Activated gamma-delta T cell treated with anti-CD3 and anti-CD28 coated beads, Interleukin-2, amount 50 U/mL, for 16 hours (primary cell): Measurements from ENCODE around the gene RGS16.

Source experiments
- DNase-seq: peaks from one replicate; pipeline ENCODE4 v3.0.0-alpha.2; 2020; ENCODE audit warnings: low read depth

The RGS16 gene

DNA sequence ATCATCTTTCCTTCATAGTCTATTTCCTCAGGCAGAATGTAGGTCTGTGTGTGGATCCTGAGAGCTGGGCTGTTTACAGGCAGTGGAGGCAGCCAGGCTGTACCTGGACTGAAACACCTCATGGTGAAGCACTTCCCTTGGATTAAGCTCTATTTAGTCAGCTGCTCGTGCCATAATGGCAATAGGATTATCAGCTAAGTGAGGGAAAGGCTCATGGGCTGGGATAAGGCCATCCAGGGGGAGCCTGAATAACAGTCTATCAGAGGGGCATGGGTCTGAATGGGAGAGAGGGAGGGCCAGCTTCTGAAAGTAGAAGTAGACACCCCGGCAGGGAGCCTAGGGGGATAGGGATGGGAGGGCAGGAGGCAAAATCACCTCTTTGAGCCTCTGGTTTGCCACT, 23.5 kb downstream of the RGS16 start:
- DNase-seq: no peak

DNA sequence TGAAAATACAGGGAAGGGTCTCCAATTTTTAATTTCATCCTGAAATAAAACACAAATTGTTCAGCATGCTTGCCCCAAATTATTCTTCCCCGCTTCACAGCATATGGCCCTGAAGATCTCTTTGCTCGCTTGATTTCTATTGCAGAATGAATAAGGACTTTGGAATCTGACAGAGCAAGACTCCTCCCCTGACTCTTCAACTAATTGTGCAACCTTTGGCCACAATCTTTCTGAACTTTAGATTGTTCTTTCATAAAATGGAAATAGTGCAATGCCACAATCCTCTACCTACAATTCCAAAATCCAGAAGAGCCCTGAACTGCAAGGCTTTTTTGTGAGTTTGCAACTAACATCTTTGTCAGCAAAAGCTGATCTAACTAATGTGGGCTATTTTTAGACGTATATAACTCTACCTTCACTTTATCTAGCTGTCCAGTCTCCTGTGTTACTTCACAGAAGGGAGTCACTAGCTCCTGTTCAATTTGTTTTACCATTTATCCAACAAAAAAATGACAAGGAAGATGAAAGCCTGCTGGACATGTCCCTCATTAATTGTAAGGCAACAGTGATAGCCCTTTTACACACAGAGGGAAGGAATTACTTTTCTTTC, 28.5 kb downstream of the RGS16 start:
- DNase-seq: no peak

DNA sequence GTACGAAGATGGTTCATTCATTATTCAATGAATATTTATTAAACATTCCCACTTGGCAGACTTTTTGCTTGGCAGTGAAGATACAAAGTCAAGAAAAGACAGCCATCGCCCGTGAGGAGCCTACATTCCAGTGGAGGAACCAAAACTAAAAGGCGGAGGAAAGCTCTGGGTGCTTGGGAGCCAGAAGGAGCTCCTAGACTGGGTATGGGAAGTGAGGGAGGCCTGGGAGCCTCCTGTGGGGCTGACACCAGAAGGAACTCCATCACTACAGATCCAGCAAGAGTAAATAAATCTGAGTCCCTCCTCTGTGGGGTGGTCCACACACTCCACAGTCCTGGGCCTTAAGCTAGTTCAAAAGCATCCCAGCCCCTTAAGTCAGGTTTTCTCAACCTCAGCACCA, 30.0 kb downstream of the RGS16 start:
- no peak for DNase-seq

- no peak for DNase-seq
These were observed 33.6 kb downstream of the RGS16 start for GRCh38 chr1:182570611-182570970.

DNA sequence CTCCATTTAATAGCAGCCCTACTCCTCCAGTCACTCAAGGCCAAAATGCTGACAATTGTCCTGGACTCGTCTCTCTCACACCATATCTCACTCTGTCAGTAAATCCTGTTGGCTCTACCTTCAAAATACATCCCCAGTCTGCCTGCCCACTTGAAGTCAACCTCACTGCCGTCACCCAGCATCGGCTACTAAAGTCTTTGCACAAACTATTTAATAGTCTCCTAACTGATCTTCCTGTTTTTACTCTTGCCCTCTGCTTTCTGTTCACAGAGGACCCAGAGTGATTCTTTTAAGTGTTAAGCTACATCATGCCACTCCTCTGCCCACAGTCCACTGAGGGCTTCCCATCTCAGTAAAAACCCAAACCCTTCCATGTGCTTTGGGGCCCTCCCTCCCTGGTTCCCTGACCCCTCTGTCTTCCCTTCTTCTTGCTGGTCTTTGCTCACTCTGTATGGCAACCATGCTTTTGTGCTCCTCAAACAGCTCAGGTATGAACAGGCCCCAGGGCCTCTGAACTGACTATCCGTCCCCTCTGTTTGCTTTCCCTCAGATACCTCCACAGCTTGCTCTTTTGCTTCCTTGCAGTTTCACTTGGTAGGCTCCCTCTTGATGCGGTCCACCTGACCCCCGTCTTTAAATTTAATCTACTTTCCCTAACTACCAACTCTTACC, 34.1 kb downstream of the RGS16 start:
- no peak for DNase-seq

DNA sequence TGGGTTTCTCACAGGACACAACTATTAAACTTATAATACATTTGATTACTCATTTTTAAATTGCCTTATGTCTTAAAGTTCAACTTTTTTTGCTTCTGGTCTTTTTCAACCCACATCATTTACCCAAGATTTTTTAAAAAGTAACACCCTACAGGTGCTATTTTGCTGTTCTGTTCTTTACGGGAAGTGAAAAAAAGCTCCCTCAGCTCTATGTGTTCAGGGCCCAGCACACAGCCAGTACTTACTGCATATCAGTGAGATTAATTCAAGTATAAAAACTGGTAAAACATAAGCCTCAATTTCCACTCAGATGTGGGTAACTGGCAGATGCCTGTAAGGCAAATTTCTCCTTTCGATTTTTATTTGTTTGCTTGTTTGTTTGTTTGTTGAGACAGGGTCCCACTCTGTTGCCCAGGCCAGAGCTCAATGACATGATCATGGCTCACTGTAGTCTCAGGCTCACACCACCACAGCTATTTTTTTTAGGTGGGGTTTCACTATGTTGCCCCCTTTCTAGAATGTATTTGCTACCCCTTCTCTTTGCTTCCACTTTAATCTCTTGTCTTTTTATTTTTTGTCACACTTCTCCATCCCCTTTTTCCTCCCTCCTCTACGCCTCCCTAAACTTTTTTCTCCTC, 35.4 kb downstream of the RGS16 start:
- DNase-seq: no peak

DNA sequence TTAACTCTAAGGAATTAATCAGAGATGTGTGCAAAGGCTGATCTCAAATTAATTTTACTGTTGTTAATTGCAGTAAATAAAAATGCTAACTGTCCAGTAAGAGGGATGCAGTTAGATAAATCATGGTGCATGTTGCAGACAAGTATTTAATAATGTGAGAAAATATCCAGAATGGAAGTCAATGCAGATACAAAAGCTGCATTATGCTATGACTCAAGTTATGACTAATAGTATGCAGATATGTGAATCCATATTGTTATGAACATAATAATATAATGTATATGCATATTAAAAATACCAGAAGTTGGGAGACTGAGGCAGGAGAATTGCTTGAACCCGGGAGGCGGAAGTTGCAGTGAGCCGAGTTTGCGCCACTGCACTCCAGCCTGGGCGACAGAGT, 36.6 kb downstream of the RGS16 start:
- DNase-seq: no peak

- DNase-seq: no peak
These were observed 38.7 kb downstream of the RGS16 start for GRCh38 chr1:182565537-182565936.

GRCh38 chr1:182564406-182565004, 39.7 kb downstream of the RGS16 start:
- no peak for DNase-seq

DNA sequence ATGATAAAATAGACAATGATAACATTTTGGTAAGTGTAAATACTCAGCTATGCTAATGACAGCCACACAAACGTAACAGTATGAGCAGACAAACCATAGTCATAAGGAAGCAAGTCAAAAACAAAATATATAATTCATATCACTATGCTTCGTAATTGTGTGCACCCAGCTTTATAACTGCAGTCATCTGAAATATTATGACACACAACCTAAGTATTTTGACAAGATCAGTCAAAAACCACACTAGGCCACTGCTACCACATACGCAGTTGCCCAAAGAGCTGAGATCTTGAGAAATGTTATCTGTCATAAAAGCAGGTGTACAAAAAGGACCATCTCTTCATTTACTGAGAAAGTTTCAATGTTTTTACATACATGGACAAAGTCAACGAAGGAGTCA, 41.1 kb downstream of the RGS16 start:
- DNase-seq: no peak

DNA sequence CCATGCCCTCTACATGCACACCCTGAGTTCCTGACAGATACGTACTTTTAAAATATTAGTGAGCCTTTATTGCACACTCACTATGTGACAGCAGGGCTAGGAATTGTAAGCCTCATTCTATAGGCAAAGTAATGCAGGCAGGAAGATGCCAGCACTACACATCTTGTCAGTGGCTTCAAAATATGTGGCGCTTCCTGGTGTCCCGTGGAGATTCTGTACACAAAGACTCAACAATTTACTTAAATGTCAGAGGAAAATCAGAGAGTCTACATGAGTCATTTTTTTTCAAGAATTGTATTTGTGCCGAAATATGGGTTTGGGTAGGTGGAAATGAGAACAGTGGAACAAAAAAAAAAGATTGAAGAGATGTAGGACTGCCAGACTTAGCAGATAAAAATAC, 42.7 kb downstream of the RGS16 start:
- DNase-seq: no peak

- no peak for DNase-seq
These were observed 43.7 kb downstream of the RGS16 start for GRCh38 chr1:182560392-182560984.

DNA sequence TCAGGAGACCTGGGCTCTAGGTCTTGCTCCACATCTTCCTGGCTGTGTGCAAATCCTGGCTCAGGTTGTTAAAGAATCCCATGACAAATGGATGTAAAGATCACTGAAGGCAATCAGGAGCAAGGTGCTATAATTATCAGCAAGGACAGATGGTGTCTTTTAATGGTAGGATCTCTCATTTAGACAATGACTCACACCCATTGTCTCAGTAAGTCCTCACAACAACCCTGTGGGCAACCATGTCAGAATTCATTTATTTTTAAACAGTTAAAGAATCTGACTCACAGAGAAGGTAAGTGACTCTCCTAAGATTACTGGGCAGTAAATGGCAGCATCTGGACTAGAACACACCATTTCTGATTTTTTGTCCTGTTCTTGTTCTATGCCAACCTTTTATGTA, 47.9 kb downstream of the RGS16 start:
- DNase-seq: no peak

DNA sequence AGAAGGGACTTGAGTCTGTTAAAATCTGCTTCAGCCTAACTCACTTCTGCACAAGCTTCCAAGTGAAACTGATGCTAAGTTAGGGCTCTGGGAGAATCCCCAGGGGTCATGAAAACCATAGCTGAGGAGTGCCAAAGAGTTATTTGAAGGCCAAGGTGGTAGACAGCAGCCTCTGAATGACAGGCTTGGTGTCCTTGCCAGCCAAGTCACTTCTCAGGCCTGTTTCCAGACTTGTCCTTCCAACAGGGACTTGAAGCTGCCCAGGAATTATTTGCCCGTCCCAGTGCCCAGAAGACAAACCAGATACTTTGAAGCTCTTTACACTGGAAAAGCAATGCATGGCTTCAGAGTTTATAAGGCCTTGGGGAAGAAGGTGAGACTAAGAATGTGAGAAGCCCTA, 48.7 kb downstream of the RGS16 start:
- DNase-seq: no peak

GRCh38 chr1:182552527-182552926, 51.7 kb downstream of the RGS16 start:
- DNase-seq: no peak

DNA sequence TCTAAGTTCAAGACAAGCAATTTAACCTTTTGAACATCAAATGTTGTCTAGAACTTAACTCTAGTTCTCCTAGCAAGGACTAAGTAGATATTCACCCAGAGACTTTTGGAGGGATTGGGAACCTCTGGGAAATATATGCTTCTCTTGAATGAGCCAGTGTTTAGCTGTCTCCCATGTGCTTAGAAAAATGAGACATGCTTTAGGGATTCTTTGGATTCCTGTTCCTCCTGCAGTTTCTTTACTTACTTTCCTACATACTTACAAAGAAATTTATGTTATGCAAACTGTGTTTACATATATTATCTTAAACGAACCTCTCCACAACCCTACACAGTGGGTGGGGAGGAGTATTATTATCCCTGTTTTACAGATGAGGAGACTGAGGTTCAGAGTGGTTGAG, 54.4 kb downstream of the RGS16 start:
- no peak for DNase-seq

DNA sequence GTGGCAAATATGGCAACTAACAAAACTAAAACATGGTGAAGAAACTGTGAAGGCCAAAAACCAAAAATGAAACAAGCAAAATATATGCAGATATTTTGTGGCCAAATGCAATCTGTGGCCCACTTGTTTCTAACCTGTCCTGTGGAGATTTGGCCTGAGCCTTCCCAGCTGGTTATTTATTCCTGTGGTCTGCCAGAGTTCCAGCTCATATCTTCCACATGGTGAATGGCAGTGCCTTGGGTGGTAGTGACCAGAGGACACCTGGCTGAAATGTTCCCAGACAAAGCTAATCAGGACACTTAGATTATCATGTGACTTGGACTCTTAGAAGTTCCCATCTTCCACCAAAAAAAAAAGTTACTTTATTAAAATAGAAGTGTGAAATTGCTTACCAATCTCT, 54.8 kb downstream of the RGS16 start:
- no peak for DNase-seq
